A673 (cell line): Measurements from ENCODE around the gene UTP15.

Experiments used
- CTCF ChIP-seq: fragments of 300-800, 200-600 bp; sonication (generic); conservative IDR thresholded peaks from 2 replicates; pipeline ENCODE4 v1.5.1; 2017; ENCODE audit warnings: low read depth, mild to moderate bottlenecking, antibody characterized with exemption, low read length, moderate library complexity, mixed read lengths
- EZH2 ChIP-seq: fragments of 200-600 bp; sonication (generic); IDR thresholded peaks from 2 replicates; pipeline ENCODE4 v1.6.1; 2017; ENCODE audit warnings: borderline replicate concordance, low read depth, mild to moderate bottlenecking, mixed read lengths, antibody characterized with exemption, low read length; ENCODE audit not compliant: poor library complexity, severe bottlenecking

- no peak for TF ChIP-seq EZH2
- no peak for TF ChIP-seq CTCF
Measured at GRCh38 chr5:73531356-73531755, 34.2 kb upstream of the UTP15 start.
